HepG2 (cell line): ENCODE measurements around the gene SMIM44. TPM values are rescaled to one million over a fixed set of nuclear protein-coding genes. Genes with fewer than 3 reads are reported as not detected.

ENCODE experiments used
- ATAC-seq: fragments of 200-7000 bp; cut with Tn5 transposase; 3 replicates; pipeline ENCODE4 v1.9.1; 2020; ENCODE audit warnings: mild to moderate bottlenecking, moderate library complexity
- BruUV-seq: library from RNA; stranded (reverse); fragments of 400-500 nt; replicated peaks from 2 replicates; lab custom pipeline; 2021; lab: Mats Ljungman, UMichigan
- CTCF ChIA-PET: fragments of 300-600 bp; formaldehyde crosslinking; extraction: SDS; loops from one replicate; lab custom pipeline; 2021; ENCODE audit warnings: low total read pairs, inconsistent platforms, low intra/inter-chr PET ratio; lab: Yijun Ruan, JAX
- POLR2A ChIA-PET: fragments of 350-600 bp; sonication (Branson Sonifier 250); formaldehyde crosslinking; loops from one replicate; lab custom pipeline; 2020; ENCODE audit warnings: antibody characterized with exemption, inconsistent platforms; lab: Yijun Ruan, JAX
- DNase-seq: peaks from one replicate; pipeline ENCODE4 v3.0.0-alpha.2; 2015; ENCODE audit warnings: low spot score
- FAIRE-seq: peaks from 3 replicates; lab custom pipeline; 2011; peaks lifted over from hg19 to GRCh38; lab: Jason Lieb, UNC
- H2AFZ ChIP-seq: one replicate; pipeline ENCODE4 v1.6.1; 2011; ENCODE audit warnings: low read length, inconsistent platforms
- H3K27ac ChIP-seq: fragments of 300-600 bp; 3 replicates; pipeline ENCODE4 v1.8.0; 2011; ENCODE audit warnings: mixed run types, mild to moderate bottlenecking, mixed read lengths, low read length, inconsistent platforms; ENCODE audit not compliant: insufficient read depth; ENCODE audit errors: extremely low read length
- H3K27me3 ChIP-seq, 2 experiments: fragments of 200-600 bp in 1 of 2; 2 replicates in 1 of 2; 3 replicates in 1 of 2; pipeline versions ENCODE4 v1.6.0 to v1.8.0; 2011; ENCODE audit warnings: low read length in 2 of 2, mild to moderate bottlenecking in 2 of 2, moderate library complexity in 2 of 2, inconsistent platforms in 1 of 2; ENCODE audit not compliant: insufficient read depth in 2 of 2, control insufficient read depth in 1 of 2
- H3K36me3 ChIP-seq, 2 experiments: fragments of 200-600 bp in 1 of 2; replicated peaks in 1 of 2; 2 replicates in 1 of 2; 3 replicates in 1 of 2; pipeline versions ENCODE4 v1.5.1 to v1.8.0; 2011; ENCODE audit warnings: low read length in 2 of 2, inconsistent platforms in 1 of 2; ENCODE audit not compliant: insufficient read depth in 2 of 2, control insufficient read depth in 1 of 2
- H3K4me1 ChIP-seq: 2 replicates; pipeline ENCODE4 v1.5.1; 2012; ENCODE audit warnings: low read length, inconsistent platforms; ENCODE audit not compliant: insufficient read depth
- H3K4me2 ChIP-seq: 2 replicates; pipeline ENCODE4 v1.6.0; 2011; ENCODE audit warnings: low read depth, low read length, inconsistent platforms
- H3K4me3 ChIP-seq, 3 experiments: fragments of 200-600 bp in 1 of 3; sonication (generic), shearing (Covaris generic) in 1 of 3; replicated peaks in 1 of 3; 2 replicates each; pipeline ENCODE4 v1.5.1; 2011 to 2016; ENCODE audit warnings: low read length in 3 of 3, inconsistent platforms in 2 of 3, low read depth in 2 of 3, mild to moderate bottlenecking in 2 of 3, control low read depth in 1 of 3, mixed read lengths in 1 of 3; ENCODE audit not compliant: insufficient read depth in 1 of 3
- H3K79me2 ChIP-seq: one replicate; pipeline ENCODE4 v1.6.1; 2011; ENCODE audit warnings: low read length, inconsistent platforms; ENCODE audit not compliant: insufficient read depth
- H3K9ac ChIP-seq: 2 replicates; pipeline ENCODE4 v1.6.0; 2011; ENCODE audit warnings: mild to moderate bottlenecking, low read depth, low read length, inconsistent platforms; ENCODE audit not compliant: insufficient read depth
- H3K9me3 ChIP-seq: 2 replicates; pipeline ENCODE4 v1.5.1; 2012; ENCODE audit warnings: mild to moderate bottlenecking, low read length
- H4K20me1 ChIP-seq: 2 replicates; pipeline ENCODE4 v1.6.0; 2011; ENCODE audit warnings: inconsistent platforms, mild to moderate bottlenecking, low read length, moderate library complexity; ENCODE audit not compliant: insufficient read depth
- CTCF ChIP-seq: sonication (generic); formaldehyde crosslinking; IDR thresholded peaks from 2 replicates; pipeline ENCODE4 v1.5.0; 2020; ENCODE audit warnings: mild to moderate bottlenecking, missing genetic modification reagents, moderate library complexity
- ELF1 ChIP-seq: sonication (generic); formaldehyde crosslinking; IDR thresholded peaks from 2 replicates; pipeline ENCODE4 v1.4.0; 2020; ENCODE audit warnings: missing genetic modification reagents
- HNF4A ChIP-seq: sonication (generic); formaldehyde crosslinking; IDR thresholded peaks from 2 replicates; pipeline ENCODE4 v1.4.0; 2020; ENCODE audit warnings: missing genetic modification reagents
- RFXANK ChIP-seq: IDR thresholded peaks from 2 replicates; pipeline ENCODE4 v1.6.1; 2016
- ZMYM2 ChIP-seq: sonication (generic); formaldehyde crosslinking; IDR thresholded peaks from 2 replicates; pipeline ENCODE4 v1.8.0; 2022; ENCODE audit warnings: mild to moderate bottlenecking, missing genetic modification reagents
- ZNF552 ChIP-seq: sonication (generic); formaldehyde crosslinking; IDR thresholded peaks from 2 replicates; pipeline ENCODE4 v1.9.0; 2022; ENCODE audit warnings: missing genetic modification reagents, mild to moderate bottlenecking, borderline replicate concordance
- ZNF639 ChIP-seq: conservative IDR thresholded peaks from 2 replicates; pipeline ENCODE4 v1.6.1; 2018; ENCODE audit warnings: missing genetic modification reagents
- ZNF788 ChIP-seq: sonication (generic); formaldehyde crosslinking; IDR thresholded peaks from 2 replicates; pipeline ENCODE4 v1.5.0; 2020; ENCODE audit warnings: mild to moderate bottlenecking, missing genetic modification reagents, borderline replicate concordance
- WGBS: methylation state at CpG from one replicate; pipeline ENCODE4 v1.1.6; 2017; ENCODE audit warnings: low lambda C conversion rate; 5-methylcytosine and 5-hydroxymethylcytosine counted together
- in situ Hi-C: cut with HindIII; loops from 2 replicates; pipeline ENCODE4 v1.10.0; 2017; ENCODE audit warnings: low pct_unique_long_range_greater_than_20kb; ENCODE audit not compliant: extremely low pct_ligation_motif_present
- intact Hi-C: fragments of 100-400 bp; cut with micrococcal nuclease; formaldehyde crosslinking; loops from one replicate; pipeline ENCODE4 v1.10.0; 2022; ENCODE audit not compliant: unreplicated experiment
- polyA plus RNA-seq, 8 experiments: library from polyadenylated mRNA; depleted of rRNA in 3 of 8; stranded (reverse) in 7 of 8; unstranded in 1 of 8; fragments of >200 nt; fragmentation: Illumina TruSeq in 4 of 8; extraction: Trizol in 4 of 8; gene quantifications; 2 replicates each; pipeline versions ENCODE4 v1.2.1 to v1.2.3, GENCODE V29; 2011 to 2016; ENCODE audit warnings: low read depth in 4 of 8, missing spikeins in 1 of 8, mixed read lengths in 1 of 8; ENCODE audit not compliant: insufficient read depth in 1 of 8
- total RNA-seq, 5 experiments: library from RNA; depleted of rRNA; stranded (reverse); fragments of >200 nt; fragmentation: Illumina TruSeq; extraction: Trizol; gene quantifications; 2 replicates each; pipeline ENCODE4 v1.2.3, GENCODE V29; 2016; ENCODE audit warnings: low read depth in 1 of 5

Gene SMIM44
- total and polyA plus RNA-seq, 2 of the 13 experiments (the other 11 are each of a cell fraction or from before 2014, with no cell fraction given): not detected

- H3K79me2 ChIP-seq: peaks cover 2% of the 10 kb centered on the region
- WGBS: 94% methylated on average over 16 of the region's 28 CpGs
- no peak overlapping the region for H3K4me2 ChIP-seq
- H2AFZ ChIP-seq: no peak overlapping the region
- CTCF ChIA-PET: no interaction called here
- H4K20me1 ChIP-seq: 0 out of 2 replicates have a peak, but pooled peaks cover 8% of the 10 kb centered on the region
- BruUV-seq: no TSS peak
- no peak overlapping the region for H3K27ac ChIP-seq
- POLR2A ChIA-PET: no interaction called here
- TF ChIP-seq ZMYM2 (CRISPR knock-in tag) (no peak), ZNF639 (CRISPR knock-in tag) (no peak), ZNF552 (CRISPR knock-in tag) (no peak), ZNF788 (CRISPR knock-in tag) (no peak), CTCF (CRISPR knock-in tag) (0 out of 2 replicates have a peak, but pooled peaks have one; percentile 14), ELF1 (no peak), RFXANK (CRISPR knock-in tag) (no peak), HNF4A (CRISPR knock-in tag) (no peak)
- DNase-seq (no peak), FAIRE-seq (no peak), ATAC-seq (no peak)
- no peak overlapping the region for H3K4me3 ChIP-seq
- no peaks in the 10 kb centered on the region for H3K27me3 ChIP-seq
- peaks cover 32 to 44% of the 10 kb centered on the region in 2 experiments for H3K36me3 ChIP-seq
- H3K4me1 ChIP-seq: no peaks in the 10 kb centered on the region
- intact Hi-C loops: no loop called here
- H3K9me3 ChIP-seq: no peaks in the 10 kb centered on the region
- no peak overlapping the region for H3K9ac ChIP-seq
- in situ Hi-C loops: no loop called here
Measured at GRCh38 chr19:3526507-3527237, 43.4 kb upstream of the SMIM44 start.
